Measurements from ENCODE around the gene CARF.
"Not testable (repeated sequence)": the region's sequence is repeated elsewhere in the genome, so short reads cannot be mapped to it uniquely, and the experiment has no call there.

Gene CARF

DNA sequence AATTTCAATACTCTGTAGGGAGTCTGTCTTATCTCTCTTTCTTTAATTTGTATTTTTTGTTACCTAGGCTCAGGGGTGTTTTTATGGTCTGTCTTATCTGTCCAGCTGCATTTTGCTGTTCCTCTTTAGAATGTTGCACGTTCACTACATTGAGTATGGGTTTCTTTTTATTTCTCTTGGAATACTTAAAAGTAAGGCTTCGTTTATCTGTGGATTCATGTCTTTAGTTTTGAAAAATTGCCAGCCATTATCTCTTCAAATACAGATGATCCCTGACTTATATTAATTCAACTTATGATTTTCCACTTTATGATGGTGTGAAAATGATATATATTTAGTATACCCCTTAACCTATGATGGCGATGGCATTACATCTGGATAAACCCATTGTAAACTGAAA, 26.9 kb downstream of the CARF start:
- no peak for DNase-seq (ENCODE audit: low spot score)

GRCh38 chr2:202941771-202942170, 29.7 kb downstream of the CARF start:
- no peak for DNase-seq (ENCODE audit: low spot score)

GRCh38 chr2:202944408-202944807, 32.3 kb downstream of the CARF start:
- DNase-seq (ENCODE audit: low spot score), result no peak

DNA sequence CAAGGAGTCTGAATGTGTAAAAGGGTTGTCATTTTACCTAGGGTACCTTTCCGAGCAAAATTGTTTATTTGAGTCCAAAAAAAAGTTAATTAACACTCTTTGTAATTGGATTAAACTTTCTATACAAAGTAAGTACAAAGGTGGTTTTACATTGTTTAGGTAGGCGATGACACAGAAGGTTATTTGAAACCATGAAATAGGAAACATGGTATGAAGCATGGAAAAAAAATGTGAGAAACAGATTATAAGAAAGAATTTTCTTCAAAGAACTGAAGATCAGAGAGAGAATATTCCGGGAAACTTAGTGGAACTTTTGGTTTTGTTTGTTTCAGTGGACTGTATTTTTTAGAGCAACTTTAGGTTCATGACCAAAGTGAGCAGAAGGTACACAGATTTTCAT, 32.7 kb downstream of the CARF start:
- DNase-seq (ENCODE audit: low spot score), result no peak

DNA sequence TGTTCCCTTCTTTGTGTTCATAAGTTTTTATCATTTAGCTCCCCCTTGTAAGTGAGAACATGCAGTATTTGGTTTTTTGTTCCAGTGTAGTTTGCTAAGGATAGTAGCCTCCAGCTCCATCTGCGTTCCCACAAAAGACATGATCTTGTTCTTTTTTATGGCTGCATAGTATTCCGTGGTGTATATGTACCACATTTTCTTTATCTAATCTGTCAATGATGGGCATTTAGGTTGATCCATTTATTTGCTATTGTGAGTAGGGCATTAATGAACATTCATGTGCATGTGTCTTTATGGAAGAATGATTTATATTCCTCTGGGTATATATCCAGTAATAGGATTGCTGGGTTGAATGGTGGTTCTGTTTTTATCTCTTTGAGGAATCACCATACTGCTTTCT, 33.4 kb downstream of the CARF start:
- DNase-seq (ENCODE audit: low spot score), result no peak

- DNase-seq (ENCODE audit: low spot score), result not testable (repeated sequence)
Measured at GRCh38 chr2:202949333-202949732, 37.3 kb downstream of the CARF start.

DNA sequence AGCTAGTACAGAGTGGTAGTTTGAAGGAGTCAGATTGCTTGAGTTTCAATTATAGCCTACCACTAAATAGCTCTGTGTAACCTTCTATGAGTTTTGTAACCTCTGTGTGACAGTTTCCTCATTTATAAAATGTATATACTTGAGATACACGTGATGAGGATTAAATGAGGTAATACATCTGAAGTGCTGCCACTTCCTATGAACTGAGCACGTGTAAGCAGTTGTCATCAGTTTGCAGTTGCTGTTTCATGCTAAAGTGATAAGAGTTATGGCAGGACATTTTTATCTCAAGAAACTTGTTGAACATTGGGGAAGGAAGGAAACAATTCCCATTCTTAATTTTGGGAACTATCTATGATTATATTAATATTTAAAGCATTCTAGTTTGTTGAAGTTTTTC, 38.5 kb downstream of the CARF start:
- no peak for DNase-seq (ENCODE audit: low spot score)

- DNase-seq (ENCODE audit: low spot score), result no peak
Measured at GRCh38 chr2:202960524-202960923, 48.4 kb downstream of the CARF start.

- no peak for DNase-seq (ENCODE audit: low spot score)
Measured at GRCh38 chr2:202963712-202964111, 51.6 kb downstream of the CARF start.

DNA sequence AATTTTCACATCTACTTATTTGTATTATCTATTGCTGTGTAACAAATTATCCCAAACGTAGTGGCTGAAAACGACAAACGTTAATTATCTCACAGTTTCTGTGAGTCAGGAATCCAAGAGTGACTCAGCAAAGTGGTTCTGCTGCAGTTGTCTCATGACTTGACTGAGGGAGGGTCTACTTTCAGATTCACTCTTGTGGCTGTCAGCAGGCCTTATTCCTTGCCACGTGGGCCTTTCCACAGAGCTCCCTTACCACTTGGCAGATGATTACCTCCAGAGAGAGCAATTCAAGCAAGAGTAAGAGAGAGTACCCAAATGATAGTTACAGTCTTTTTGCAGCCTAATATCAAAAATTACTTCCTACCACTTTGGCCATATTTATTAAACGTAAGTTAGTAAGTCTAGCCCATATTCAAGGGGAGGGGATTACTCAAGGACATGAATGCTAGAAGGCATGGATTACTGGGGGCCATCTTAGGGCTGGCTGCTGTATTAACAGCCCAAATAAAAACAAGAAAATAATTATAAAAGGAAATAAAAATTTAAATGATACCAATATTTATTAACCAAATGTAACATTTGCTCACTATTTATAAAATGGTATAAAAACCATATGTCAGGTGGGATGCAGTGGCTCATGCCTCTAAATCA, 53.9 kb downstream of the CARF start:
- DNase-seq (ENCODE audit: low spot score), result no peak

DNA sequence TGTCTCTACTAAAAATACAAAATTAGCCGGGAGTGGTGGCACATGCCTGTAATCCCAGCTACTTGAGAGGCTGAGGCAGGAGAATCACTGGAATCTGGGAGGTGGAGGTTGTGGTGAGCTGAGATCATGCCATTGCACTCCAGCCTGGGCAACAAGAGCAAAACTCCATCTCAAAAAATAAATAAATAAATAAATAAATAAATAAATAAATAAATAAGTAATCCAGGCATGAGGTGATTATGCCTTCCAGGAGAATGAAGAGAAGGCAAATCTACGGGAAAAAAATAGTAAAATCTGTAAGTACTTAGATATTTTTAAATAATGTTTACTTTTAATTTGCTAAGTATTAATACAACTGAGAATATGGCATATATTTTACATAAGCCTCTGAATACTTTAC, 57.3 kb downstream of the CARF start:
- not testable (repeated sequence) for DNase-seq (ENCODE audit: low spot score)

DNA sequence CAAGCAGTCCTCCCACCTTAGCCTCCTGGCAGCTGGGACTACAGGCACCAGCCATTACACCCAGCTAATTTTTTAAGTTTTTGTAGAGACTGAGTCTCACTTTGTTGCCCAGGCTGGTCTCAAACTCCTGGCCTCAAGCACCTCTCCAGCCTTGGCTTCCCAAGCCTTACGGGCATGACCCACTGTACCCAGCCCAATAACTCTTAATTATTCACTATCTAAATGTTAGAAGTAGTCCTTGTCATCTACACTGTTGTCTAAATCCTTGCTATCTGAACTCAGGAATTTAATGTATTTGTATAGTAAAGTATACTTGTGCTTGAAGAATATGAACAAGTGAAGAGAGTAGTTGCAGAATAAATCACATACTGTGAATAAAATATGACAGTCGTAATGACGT, 64.7 kb downstream of the CARF start:
- no peak for DNase-seq (ENCODE audit: low spot score)

- DNase-seq (ENCODE audit: low spot score), result no peak
Measured at GRCh38 chr2:202982779-202983491, 70.9 kb downstream of the CARF start.

DNA sequence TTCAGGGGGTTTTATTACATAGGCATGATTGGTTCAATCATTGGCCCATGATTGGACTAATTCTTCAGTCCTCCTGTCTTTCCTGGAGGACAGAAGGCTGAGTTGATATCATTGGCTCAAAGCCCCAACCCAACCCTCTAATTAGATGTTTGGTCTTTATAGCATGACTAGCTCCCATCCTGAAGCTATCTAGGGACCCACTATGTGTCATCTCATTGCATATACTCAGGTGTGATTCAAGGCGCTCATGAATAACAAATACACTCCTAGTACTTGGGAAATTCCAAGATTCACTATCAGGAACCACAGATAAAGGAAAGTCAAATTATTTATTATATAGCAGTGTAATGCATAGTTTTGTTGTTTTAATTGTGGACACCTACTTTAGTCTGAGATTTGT, 77.7 kb downstream of the CARF start:
- no peak for DNase-seq (ENCODE audit: low spot score)

DNA sequence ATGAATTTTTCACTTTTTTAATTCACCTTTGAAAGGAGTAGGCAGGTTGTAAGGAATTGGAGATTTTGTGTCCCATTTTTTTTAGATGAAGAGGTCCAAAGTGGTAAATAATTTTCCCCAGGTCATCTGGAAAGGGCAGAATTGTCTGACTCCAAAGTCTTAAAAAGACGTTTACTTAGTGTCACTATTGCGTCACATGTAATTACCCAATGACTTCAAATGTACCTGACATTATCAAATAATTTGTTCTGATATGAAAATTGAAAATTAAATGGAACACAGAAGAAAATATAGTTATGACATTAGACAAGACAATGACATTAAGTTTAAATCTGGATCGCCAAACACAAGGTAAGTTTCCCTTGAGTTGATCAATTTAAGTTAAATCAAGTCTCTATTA, 78.4 kb downstream of the CARF start:
- DNase-seq (ENCODE audit: low spot score), result no peak

- DNase-seq (ENCODE audit: low spot score), result not testable (repeated sequence)
Measured at GRCh38 chr2:202997113-202997512, 85.0 kb downstream of the CARF start.

DNA sequence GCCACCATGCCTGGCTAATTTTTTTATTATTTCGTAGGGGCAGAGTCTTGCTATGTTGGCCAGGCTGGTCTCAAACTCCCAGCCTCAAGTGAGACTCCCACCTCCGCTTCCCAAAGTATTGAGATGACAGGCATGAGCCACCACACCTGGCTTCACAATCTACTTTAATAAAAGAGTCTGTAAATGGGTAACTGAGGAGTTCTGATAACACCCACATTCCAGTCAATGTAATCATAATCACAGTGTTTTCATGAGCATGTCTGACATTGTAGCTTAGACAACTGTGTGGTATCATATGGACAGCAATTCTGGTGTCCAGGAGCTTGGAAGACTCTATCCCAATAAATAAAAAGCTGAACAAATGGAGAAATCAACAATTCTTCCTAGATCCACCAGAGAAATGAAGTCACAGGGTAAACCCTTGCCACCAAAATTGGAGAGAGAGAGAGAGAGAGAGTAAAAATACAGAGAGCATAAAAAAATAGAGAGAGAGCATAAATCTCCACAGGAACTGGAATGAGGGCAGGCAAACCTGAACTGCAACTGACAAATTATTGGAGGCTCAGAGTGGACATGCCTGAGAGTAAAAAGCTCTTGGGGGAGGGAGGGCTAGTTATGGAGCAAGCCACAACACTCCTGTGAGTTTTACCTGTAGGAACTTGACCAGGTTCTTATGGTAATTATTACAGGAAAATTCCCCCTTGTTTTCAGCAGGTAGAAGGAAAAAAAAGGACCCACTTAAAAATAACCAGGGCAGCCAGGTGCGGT, 90.2 kb downstream of the CARF start:
- no peak for DNase-seq (ENCODE audit: low spot score)

DNA sequence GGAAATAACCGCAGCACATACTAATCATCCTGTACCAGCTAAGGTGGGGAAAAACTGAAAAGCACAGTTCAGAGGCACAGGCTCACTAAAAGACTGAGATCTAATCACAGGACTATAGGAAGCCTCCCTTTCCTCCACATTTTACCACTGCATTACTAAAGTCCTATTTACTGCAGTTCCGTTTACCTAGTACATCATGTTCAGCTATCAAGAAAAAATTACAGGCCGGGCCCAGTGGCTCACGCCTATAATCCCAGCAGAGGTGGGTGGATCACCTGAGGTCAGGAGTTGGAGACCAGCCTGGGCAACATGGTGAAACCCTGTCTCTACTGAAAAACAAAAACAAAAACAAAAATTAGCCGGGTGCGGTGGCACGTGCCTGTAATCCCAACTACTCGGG, 91.6 kb downstream of the CARF start:
- DNase-seq (ENCODE audit: low spot score), result no peak

DNA sequence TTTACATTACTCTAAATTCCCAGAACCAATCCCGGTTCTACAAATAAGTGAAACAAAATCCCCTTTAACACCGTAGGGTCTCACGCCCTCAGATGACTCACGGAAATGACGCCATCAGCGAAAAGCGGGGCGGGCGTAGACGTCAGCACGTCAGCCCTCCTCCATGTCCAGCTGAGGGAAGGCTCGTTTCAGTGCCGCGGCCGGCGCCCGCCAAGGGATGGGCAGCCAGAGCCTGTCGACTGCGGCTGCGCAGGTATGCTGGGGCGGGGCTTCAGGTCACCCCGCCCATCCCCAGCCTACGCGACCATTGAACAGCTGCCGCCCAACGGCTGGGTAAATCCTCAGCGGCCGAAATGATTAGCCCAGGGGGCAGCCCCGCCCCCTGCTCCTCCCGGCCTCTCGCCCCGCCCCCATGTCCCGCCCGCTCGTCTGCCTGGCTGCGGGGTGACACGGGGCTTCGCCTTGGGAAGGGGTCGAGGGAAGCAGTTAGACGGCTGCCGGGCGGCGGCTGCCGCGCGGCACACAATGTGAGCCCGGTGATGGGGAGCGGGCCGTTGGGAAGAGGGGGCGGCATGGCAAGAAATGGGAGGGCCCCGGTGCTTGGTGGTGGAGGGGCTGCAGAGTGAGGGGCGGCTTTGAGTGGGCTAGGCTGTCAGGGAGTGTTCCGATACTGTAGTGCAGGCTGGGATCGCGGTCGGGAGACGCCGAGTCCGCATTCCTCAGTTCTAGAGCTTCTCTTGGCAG, 102.6 kb downstream of the CARF start, which contains the start of gene NBEAL1:
Gene NBEAL1 (plus strand): TSS at position 420 of the 744 bp plus-strand sequence. CDS start 1,510 bp downstream, outside the sequence.
- DNase-seq (ENCODE audit: low spot score), result peak; percentile 96

GRCh38 chr2:203016716-203017115, 104.6 kb downstream of the CARF start:
- no peak for DNase-seq (ENCODE audit: low spot score)

- no peak for DNase-seq (ENCODE audit: low spot score)
Measured at GRCh38 chr2:203018181-203018580, 106.1 kb downstream of the CARF start.

GRCh38 chr2:203019142-203019541, 107.1 kb downstream of the CARF start:
- DNase-seq (ENCODE audit: low spot score), result no peak

Measured in D341Med (cell line).